ENCODE results near the gene LIPM. TPM values are rescaled to one million over a fixed set of nuclear protein-coding genes. Genes with fewer than 3 reads are reported as not detected.

LIPM gene
- total RNA-seq, 1 donor from 2014 or later, result not detected

DNA sequence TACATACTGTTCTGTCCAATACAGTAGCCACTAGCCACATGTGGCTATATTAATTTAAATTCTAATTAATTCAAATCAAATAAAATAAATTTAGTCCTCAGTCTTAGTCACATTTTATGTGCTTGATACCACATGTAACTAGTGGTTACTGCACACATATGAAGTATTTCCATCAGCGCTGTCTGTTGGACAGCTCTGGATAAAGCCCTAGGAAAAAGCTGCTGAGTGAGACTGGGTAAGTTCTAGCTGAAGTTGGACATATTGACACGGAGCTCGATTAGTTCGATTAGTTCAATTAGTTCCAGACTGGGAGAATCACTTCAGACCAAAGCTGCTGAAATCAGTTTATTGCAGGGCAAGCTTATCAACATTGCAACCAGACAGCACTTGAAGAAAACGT is 15.1 kb upstream of the LIPM start:
- DNase-seq (ENCODE audit: extremely low spot score, unreplicated experiment), result no peak
- H3K27me3 Mint-ChIP-seq (ENCODE audit: unreplicated experiment), result peaks cover 4% of the 10 kb centered on the region
- TF ChIP-seq, protein P1, sequence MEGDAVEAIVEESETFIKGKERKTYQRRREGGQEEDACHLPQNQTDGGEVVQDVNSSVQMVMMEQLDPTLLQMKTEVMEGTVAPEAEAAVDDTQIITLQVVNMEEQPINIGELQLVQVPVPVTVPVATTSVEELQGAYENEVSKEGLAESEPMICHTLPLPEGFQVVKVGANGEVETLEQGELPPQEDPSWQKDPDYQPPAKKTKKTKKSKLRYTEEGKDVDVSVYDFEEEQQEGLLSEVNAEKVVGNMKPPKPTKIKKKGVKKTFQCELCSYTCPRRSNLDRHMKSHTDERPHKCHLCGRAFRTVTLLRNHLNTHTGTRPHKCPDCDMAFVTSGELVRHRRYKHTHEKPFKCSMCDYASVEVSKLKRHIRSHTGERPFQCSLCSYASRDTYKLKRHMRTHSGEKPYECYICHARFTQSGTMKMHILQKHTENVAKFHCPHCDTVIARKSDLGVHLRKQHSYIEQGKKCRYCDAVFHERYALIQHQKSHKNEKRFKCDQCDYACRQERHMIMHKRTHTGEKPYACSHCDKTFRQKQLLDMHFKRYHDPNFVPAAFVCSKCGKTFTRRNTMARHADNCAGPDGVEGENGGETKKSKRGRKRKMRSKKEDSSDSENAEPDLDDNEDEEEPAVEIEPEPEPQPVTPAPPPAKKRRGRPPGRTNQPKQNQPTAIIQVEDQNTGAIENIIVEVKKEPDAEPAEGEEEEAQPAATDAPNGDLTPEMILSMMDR (IDR thresholded peaks at IDR 0.05), result no peak
- H3K27ac Mint-ChIP-seq (ENCODE audit: unreplicated experiment), result no peak overlapping the region
- no peaks in the 10 kb centered on the region for H3K36me3 Mint-ChIP-seq (ENCODE audit: unreplicated experiment)
- H3K4me1 Mint-ChIP-seq (ENCODE audit: unreplicated experiment), result peaks cover 2% of the 10 kb centered on the region
- H3K4me3 Mint-ChIP-seq (ENCODE audit: unreplicated experiment), result no peak overlapping the region
- H3K9me3 Mint-ChIP-seq (ENCODE audit: unreplicated experiment), result no peaks in the 10 kb centered on the region

DNA sequence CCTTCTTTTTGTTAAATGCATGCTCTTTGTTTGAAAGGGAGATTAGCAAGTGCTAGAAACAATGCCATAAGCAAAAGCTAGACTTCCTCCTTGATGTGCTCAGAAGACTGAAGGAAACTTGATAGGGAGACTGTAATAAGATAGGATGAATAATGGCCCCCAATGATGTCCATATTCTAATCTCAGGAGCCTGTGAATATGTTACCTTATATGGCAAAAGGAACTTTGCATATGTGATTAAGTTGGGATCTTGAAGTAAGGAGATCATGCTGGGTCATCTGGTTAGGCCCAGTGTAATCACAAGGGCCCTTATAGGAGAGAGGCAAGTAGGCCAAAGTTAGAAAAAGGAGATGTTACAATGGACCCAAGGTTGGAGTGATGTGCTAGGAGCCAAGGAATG is 13.6 kb upstream of the LIPM start:
- no peaks in the 10 kb centered on the region for H3K27me3 Mint-ChIP-seq (ENCODE audit: unreplicated experiment)
- no peak for DNase-seq (ENCODE audit: extremely low spot score, unreplicated experiment)
- peaks cover 6% of the 10 kb centered on the region for H3K4me1 Mint-ChIP-seq (ENCODE audit: unreplicated experiment)
- H3K4me3 Mint-ChIP-seq (ENCODE audit: unreplicated experiment), result no peak overlapping the region
- H3K9me3 Mint-ChIP-seq (ENCODE audit: unreplicated experiment), result no peaks in the 10 kb centered on the region
- TF ChIP-seq, protein P1 (IDR thresholded peaks at IDR 0.05), result no peak
- H3K27ac Mint-ChIP-seq (ENCODE audit: unreplicated experiment), result no peak overlapping the region
- no peaks in the 10 kb centered on the region for H3K36me3 Mint-ChIP-seq (ENCODE audit: unreplicated experiment)

DNA sequence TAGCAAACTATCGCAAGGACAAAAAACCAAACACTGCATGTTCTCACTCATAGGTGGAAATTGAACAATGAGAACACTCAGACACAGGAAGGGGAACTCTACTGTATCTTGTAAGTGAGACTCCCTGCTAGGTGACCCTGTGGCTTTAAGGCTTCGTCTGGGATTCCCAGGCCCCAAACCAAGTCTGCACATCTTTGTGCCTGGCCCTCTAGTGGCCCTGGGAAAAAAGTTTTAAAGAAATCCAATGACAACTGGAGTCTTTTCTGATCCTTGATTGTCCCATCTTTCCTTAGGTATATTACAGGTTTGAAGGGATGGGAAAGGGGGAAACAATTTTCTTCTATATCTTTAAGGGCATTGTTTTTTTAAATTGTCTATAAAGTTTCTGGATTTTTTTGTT is 10.6 kb upstream of the LIPM start:
- Mint-ChIP-seq H3K9me3 (ENCODE audit: unreplicated experiment) (no peaks in the 10 kb centered on the region), H3K27me3 (ENCODE audit: unreplicated experiment) (no peaks in the 10 kb centered on the region), H3K27ac (ENCODE audit: unreplicated experiment) (no peak overlapping the region), H3K4me3 (ENCODE audit: unreplicated experiment) (no peak overlapping the region), H3K36me3 (ENCODE audit: unreplicated experiment) (no peaks in the 10 kb centered on the region), H3K4me1 (ENCODE audit: unreplicated experiment) (peaks cover 10% of the 10 kb centered on the region)
- TF ChIP-seq, protein P1 (IDR thresholded peaks at IDR 0.05), result peak; percentile 58
- DNase-seq (ENCODE audit: extremely low spot score, unreplicated experiment), result no peak

DNA sequence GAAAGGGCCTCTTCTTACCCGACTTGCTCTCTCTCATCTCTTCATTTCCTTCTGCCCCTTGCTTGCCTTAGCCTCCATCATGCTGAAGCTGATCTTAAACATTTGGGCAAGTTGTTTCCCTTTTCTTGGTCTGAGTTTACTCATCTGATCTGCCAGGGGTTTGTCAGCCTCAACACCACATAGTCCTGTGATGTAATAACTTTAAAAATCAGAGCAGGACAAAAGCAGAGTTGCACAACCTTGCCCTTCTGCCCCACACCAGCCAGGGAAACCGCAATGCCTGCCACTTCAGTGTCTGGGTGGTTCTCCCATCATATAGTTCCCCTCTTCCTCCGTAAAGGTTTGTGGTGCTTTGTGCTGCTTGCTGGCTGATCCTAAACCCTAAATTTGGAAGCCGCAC is 9.9 kb upstream of the LIPM start:
- no peak for DNase-seq (ENCODE audit: extremely low spot score, unreplicated experiment)
- H3K36me3 Mint-ChIP-seq (ENCODE audit: unreplicated experiment), result no peaks in the 10 kb centered on the region

DNA sequence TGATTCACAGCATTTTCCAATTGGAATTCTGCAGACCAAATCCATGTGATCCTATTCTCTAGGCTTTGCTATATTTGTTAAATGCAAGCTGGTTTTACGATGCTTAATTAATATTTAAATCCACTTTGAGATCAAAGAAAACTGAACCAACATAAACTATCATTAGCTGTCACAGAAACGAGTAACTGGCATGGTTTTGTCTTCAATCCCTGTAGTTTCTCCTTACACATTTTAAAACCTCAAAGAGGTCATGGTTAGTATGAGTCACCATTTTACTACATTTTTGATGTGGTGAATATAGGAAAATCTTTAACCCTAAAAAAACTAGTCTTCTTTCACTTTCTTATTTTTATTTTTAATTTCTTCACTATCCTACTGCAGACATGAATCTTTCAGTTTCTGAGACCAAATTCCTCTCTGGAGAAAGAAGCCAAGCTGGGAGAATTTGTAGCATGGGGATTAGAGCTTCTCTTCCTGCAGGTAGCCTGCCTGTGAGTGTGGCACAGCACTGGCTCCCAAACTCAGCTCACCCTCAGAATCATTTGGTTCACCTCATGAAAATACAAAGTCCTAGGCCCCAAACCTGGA is 8.7 kb upstream of the LIPM start:
- DNase-seq (ENCODE audit: extremely low spot score, unreplicated experiment), result no peak
- peaks cover 10% of the 10 kb centered on the region for H3K4me1 Mint-ChIP-seq (ENCODE audit: unreplicated experiment)
- no peak overlapping the region for H3K4me3 Mint-ChIP-seq (ENCODE audit: unreplicated experiment)
- TF ChIP-seq, protein P1 (IDR thresholded peaks at IDR 0.05), result no peak
- H3K27me3 Mint-ChIP-seq (ENCODE audit: unreplicated experiment), result peaks cover 5% of the 10 kb centered on the region
- no peak overlapping the region for H3K27ac Mint-ChIP-seq (ENCODE audit: unreplicated experiment)
- H3K9me3 Mint-ChIP-seq (ENCODE audit: unreplicated experiment), result no peaks in the 10 kb centered on the region
- no peaks in the 10 kb centered on the region for H3K36me3 Mint-ChIP-seq (ENCODE audit: unreplicated experiment)

More for the DNA sequence above, 9.9 kb upstream of the LIPM start:
- H3K4me3 Mint-ChIP-seq (ENCODE audit: unreplicated experiment), result no peak overlapping the region
- H3K27me3 Mint-ChIP-seq (ENCODE audit: unreplicated experiment), result no peaks in the 10 kb centered on the region
- peaks cover 10% of the 10 kb centered on the region for H3K4me1 Mint-ChIP-seq (ENCODE audit: unreplicated experiment)
- no peaks in the 10 kb centered on the region for H3K9me3 Mint-ChIP-seq (ENCODE audit: unreplicated experiment)
- no peak overlapping the region for H3K27ac Mint-ChIP-seq (ENCODE audit: unreplicated experiment)
- TF ChIP-seq, protein P1 (IDR thresholded peaks at IDR 0.05), result no peak

Data from osteocyte (in vitro differentiated cells).